HEK293T (cell line): ENCODE measurements around the gene SH2D3A.
"Not testable (repeated sequence)": the region's sequence is repeated elsewhere in the genome, so short reads cannot be mapped to it uniquely, and the experiment has no call there.

ENCODE experiments used
- CTCF ChIA-PET: fragments of 350-600 bp; formaldehyde crosslinking; extraction: SDS; loops from one replicate; lab custom pipeline; 2021; ENCODE audit warnings: antibody characterized with exemption, inconsistent platforms; lab: Yijun Ruan, JAX
- POLR2A ChIA-PET: fragments of 350-600 bp; formaldehyde crosslinking; extraction: SDS; loops from one replicate; lab custom pipeline; 2020; ENCODE audit warnings: antibody characterized with exemption, inconsistent platforms; lab: Yijun Ruan, JAX
- DNase-seq: peaks from one replicate; pipeline ENCODE4 v3.0.0; 2012; ENCODE audit warnings: mixed read lengths; ENCODE audit errors: extremely low spot score
- ARNT ChIP-seq: fragments of 450-650 bp; IDR thresholded peaks from 2 replicates; pipeline ENCODE4 v1.6.1; 2017; ENCODE audit warnings: mild to moderate bottlenecking
- BHLHE40 ChIP-seq: fragments of 450-650 bp; IDR thresholded peaks from 2 replicates; pipeline ENCODE4 v1.6.1; 2016; ENCODE audit warnings: mild to moderate bottlenecking, moderate library complexity, borderline replicate concordance
- CTBP1 ChIP-seq: fragments of 450-650 bp; IDR thresholded peaks from 2 replicates; pipeline ENCODE4 v1.6.1; 2016; ENCODE audit warnings: borderline replicate concordance
- ELF4 ChIP-seq: fragments of 450-650 bp; IDR thresholded peaks from 2 replicates; pipeline ENCODE4 v1.6.1; 2017; ENCODE audit warnings: antibody characterized with exemption
- FOXA1 ChIP-seq: fragments of 450-650 bp; IDR thresholded peaks from 2 replicates; pipeline ENCODE4 v1.6.1; 2016; ENCODE audit warnings: mild to moderate bottlenecking
- FOXK2 ChIP-seq: fragments of 450-650 bp; IDR thresholded peaks from 2 replicates; pipeline ENCODE4 v1.6.1; 2016; ENCODE audit warnings: mild to moderate bottlenecking
- FOXM1 ChIP-seq: fragments of 450-650 bp; IDR thresholded peaks from 2 replicates; pipeline ENCODE4 v1.6.1; 2017; ENCODE audit warnings: mild to moderate bottlenecking, borderline replicate concordance
- HDGF ChIP-seq: fragments of 450-650 bp; IDR thresholded peaks from 2 replicates; pipeline ENCODE4 v1.6.1; 2017; ENCODE audit warnings: antibody characterized with exemption, borderline replicate concordance
- L3MBTL2 ChIP-seq: fragments of 450-650 bp; conservative IDR thresholded peaks from 2 replicates; pipeline ENCODE4 v1.6.1; 2016; ENCODE audit warnings: mild to moderate bottlenecking
- LEF1 ChIP-seq: fragments of 450-650 bp; IDR thresholded peaks from 2 replicates; pipeline ENCODE4 v1.6.1; 2017; ENCODE audit warnings: mild to moderate bottlenecking, borderline replicate concordance
- NFRKB ChIP-seq: fragments of 450-650 bp; IDR thresholded peaks from 2 replicates; pipeline ENCODE4 v1.6.1; 2016; ENCODE audit warnings: mild to moderate bottlenecking, moderate library complexity
- PKNOX1 ChIP-seq: fragments of 450-650 bp; IDR thresholded peaks from 2 replicates; pipeline ENCODE4 v1.6.1; 2016
- SP1 ChIP-seq: fragments of 450-650 bp; IDR thresholded peaks from 2 replicates; pipeline ENCODE4 v1.6.1; 2017
- SUZ12 ChIP-seq: fragments of 450-650 bp; IDR thresholded peaks from 2 replicates; pipeline ENCODE4 v1.6.1; 2016; ENCODE audit warnings: mild to moderate bottlenecking
- TARDBP ChIP-seq: fragments of 450-650 bp; IDR thresholded peaks from 2 replicates; pipeline ENCODE4 v1.6.1; 2016
- ZNF384 ChIP-seq: fragments of 450-650 bp; IDR thresholded peaks from 2 replicates; pipeline ENCODE4 v1.6.1; 2016

The SH2D3A gene

GRCh38 chr19:6777434-6777833 is 10.2 kb upstream of the SH2D3A start:
- POLR2A ChIA-PET, result no interaction called here

GRCh38 chr19:6776999-6777398 is 9.8 kb upstream of the SH2D3A start:
- CTCF ChIA-PET, result no interaction called here

More at GRCh38 chr19:6777434-6777833, 10.2 kb upstream of the SH2D3A start:
- TF ChIP-seq ARNT, result no peak
- no peak for TF ChIP-seq BHLHE40
- no peak for TF ChIP-seq FOXK2
- TF ChIP-seq NFRKB, result no peak
- no peak for TF ChIP-seq L3MBTL2
- no peak for TF ChIP-seq ELF4
- no peak for TF ChIP-seq TARDBP
- no peak for TF ChIP-seq SP1
- DNase-seq, result no peak
- CTCF ChIA-PET, result no interaction called here

DNA sequence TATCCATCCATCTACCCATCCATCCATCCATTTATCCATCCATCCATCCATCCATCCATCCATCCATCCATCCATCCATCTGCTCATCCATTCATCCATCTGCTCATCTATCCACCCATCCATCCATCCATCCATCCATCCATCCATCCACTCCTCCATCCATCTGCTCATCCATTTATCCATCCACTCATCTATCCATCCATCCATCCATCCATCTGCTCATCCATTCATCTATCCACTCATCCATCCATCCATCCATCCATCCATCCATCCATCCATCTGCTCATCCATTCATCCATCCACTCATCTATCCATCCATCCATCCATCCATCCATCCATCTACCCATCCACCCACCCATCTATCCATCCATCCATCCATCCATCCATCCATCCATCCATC is 8.8 kb upstream of the SH2D3A start:
- DNase-seq, POLR2A ChIA-PET, CTCF ChIA-PET: not testable (repeated sequence)

More at GRCh38 chr19:6776999-6777398, 9.8 kb upstream of the SH2D3A start:
- TF ChIP-seq FOXA1, result no peak
- no peak for TF ChIP-seq PKNOX1
- TF ChIP-seq FOXK2, result no peak
- no peak for TF ChIP-seq TARDBP
- no peak for TF ChIP-seq BHLHE40
- POLR2A ChIA-PET, result no interaction called here
- no peak for DNase-seq

- DNase-seq, result no peak
- POLR2A ChIA-PET, result interaction anchor here (0.6 kb wide), 1 partner anchor 67 kb away, joined by 3 read pairs; no protein-coding TSS in a partner anchor
- TF ChIP-seq L3MBTL2 (no peak), SP1 (no peak), HDGF (no peak), ARNT (no peak), CTBP1 (no peak), BHLHE40 (no peak), FOXM1 (no peak), FOXA1 (no peak), NFRKB (no peak), TARDBP (no peak), ZNF384 (no peak), LEF1 (no peak), ELF4 (no peak)
- CTCF ChIA-PET, result no interaction called here
Observed at GRCh38 chr19:6774821-6775707, 7.8 kb upstream of the SH2D3A start.

DNA sequence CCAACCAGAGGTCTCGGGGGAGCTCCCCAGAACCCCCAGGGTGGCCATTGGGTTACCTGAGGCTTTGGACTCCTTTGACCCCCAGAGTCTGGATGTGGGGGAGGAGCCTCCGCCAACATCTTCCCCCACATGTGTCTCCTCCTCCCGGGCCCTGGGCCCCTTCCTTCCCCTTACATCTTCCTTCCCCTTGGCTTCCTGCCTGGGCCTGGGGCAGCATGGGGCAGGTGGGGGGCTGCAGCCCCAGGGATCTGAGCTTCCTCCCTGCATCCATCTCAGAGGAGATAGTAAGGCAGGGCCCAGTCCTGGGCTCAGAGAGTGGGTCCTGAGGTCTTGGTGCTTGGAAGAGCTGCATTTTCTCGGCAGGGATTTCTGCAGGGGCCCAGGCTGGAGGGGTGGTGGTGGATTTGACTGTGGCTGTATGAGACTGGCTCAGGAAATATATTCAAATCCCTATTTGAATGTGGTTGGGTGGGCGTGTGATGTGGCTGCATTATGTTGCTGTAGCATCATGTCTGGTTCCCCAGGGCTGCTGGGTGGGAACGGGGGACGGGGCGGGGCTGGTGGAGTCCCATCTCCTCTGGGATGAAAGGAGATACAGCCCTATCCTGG is 6.2 kb upstream of the SH2D3A start:
- ChIA-PET POLR2A (no interaction called here), CTCF (interaction anchor here (0.9 kb wide), 1 partner anchor 36 kb away, joined by 3 read pairs; the partner anchor contains the start of gene GPR108)
- DNase-seq, result no peak
- TF ChIP-seq SUZ12 (no peak), TARDBP (no peak), FOXK2 (no peak), HDGF (no peak), CTBP1 (no peak), ZNF384 (no peak), PKNOX1 (no peak), LEF1 (no peak), BHLHE40 (no peak)

- no peak for DNase-seq
- ChIA-PET POLR2A (no interaction called here), CTCF (interaction anchor here (0.9 kb wide), 1 partner anchor 35 kb away, joined by 3 read pairs; the partner anchor contains the start of gene GPR108)
- TF ChIP-seq NFRKB, result no peak
- no peak for TF ChIP-seq LEF1
- no peak for TF ChIP-seq SUZ12
Observed at GRCh38 chr19:6772866-6773322, 5.7 kb upstream of the SH2D3A start.

DNA sequence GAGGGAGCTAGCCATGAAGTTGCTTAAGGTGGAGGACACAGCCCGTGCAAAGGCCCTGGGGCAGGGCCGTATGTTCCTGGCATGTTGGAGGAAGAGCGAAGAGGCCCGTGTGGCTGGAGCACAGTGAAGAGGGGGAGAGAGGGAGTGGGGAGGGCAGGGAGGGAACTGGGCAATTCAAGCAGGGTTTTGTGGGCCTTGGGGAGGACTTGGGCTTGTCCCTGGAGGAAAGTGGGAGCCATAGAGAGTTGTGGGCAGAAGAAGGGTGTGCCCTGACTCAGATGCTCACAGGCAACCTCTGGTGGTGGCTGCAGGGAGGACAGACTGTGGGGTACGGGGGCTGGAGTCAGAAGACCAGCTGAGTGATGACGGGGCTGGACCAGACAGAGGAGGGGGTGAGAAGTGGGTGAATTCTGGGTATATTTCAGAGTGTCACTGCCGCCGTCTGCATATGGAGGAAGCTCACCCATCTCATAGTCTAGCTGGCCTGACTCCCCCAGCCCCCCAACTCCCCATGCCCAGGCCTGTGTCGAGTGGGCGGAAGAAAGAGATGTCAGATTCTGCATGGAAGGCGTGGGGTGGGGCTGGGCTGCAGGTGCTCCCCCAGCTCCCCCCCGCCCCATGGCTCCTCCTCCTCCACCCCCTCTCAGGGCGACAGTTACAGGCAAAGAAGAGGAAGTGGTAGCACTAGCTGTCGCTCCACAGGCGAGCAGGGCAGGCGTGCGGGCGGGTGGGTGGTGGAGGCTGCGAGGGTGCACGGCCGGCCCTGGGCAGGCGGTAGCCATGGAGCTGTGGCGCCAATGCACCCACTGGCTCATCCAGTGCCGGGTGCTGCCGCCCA is 5.0 kb upstream of the SH2D3A start, which contains the start of gene VAV1:
Gene VAV1, plus strand, starts transcription at position 681 of the 838 bp plus-strand sequence. Its CDS starts 100 bp downstream, at position 781.
- ChIA-PET POLR2A (no interaction called here), CTCF (no interaction called here)
- DNase-seq, result no peak
- no peak for TF ChIP-seq FOXK2
- TF ChIP-seq CTBP1, result no peak
- TF ChIP-seq FOXA1, result no peak
- no peak for TF ChIP-seq ELF4
- TF ChIP-seq SP1, result no peak
- no peak for TF ChIP-seq FOXM1
- TF ChIP-seq ZNF384, result no peak
- TF ChIP-seq BHLHE40, result no peak
- no peak for TF ChIP-seq TARDBP
- no peak for TF ChIP-seq SUZ12
- TF ChIP-seq ARNT, result no peak
- TF ChIP-seq PKNOX1, result no peak
- TF ChIP-seq L3MBTL2, result no peak
- TF ChIP-seq LEF1, result no peak
- no peak for TF ChIP-seq NFRKB
- no peak for TF ChIP-seq HDGF

DNA sequence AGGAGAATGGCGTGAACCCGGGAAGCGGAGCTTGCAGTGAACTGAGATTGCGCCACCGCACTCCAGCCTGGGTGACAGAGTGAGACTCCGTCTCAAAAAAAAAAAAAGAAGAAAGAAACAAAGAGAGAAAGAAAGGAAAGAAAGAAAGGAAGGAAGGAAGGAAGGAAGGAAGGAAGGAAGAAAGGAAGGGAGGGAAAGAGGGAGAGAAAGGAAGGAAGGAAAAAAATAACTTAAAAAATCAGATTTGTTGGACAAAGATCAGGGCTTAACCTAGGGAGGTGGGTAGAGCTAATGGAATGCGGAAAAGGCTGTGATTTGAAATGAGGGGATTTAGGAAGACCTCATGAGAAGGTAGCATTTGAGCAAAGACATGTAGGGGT is 4.4 kb upstream of the SH2D3A start:
- CTCF ChIA-PET, POLR2A ChIA-PET, DNase-seq: not testable (repeated sequence)
